SJCRH30 (cell line): ENCODE results near the gene PYGB. TPM values are rescaled to one million over a fixed set of nuclear protein-coding genes. Genes with fewer than 3 reads are reported as not detected.

Experiments
- DNase-seq, 2 experiments: peaks; one replicate each; pipeline ENCODE4 v3.0.0-alpha.2; 2015 to 2020
- H3K27ac ChIP-seq: fragments of 250-450 bp; sonication (Bioruptor Pico); 2 replicates; pipeline ENCODE4 v1.5.1; 2020; ENCODE audit warnings: mild to moderate bottlenecking, moderate library complexity
- H3K27me3 ChIP-seq: fragments of 250-450 bp; sonication (Bioruptor Pico); 2 replicates; pipeline ENCODE4 v1.5.1; 2020; ENCODE audit warnings: mild to moderate bottlenecking, moderate library complexity
- H3K36me3 ChIP-seq: fragments of 250-450 bp; sonication (Bioruptor Pico); 2 replicates; pipeline ENCODE4 v1.5.1; 2020; ENCODE audit warnings: mild to moderate bottlenecking, moderate library complexity
- H3K4me1 ChIP-seq: fragments of 250-450 bp; sonication (Bioruptor Pico); 2 replicates; pipeline ENCODE4 v1.5.1; 2020; ENCODE audit warnings: mild to moderate bottlenecking, moderate library complexity
- H3K4me3 ChIP-seq: fragments of 250-450 bp; sonication (Bioruptor Pico); 2 replicates; pipeline ENCODE4 v1.5.1; 2020; ENCODE audit warnings: mild to moderate bottlenecking, moderate library complexity
- H3K9me3 ChIP-seq: fragments of 250-450 bp; sonication (Bioruptor Pico); replicated peaks from 2 replicates; pipeline ENCODE4 v1.5.1; 2020; ENCODE audit warnings: mild to moderate bottlenecking, moderate library complexity
- total RNA-seq: library from RNA; depleted of rRNA; stranded (reverse); fragments of >200 nt; shearing (Covaris generic); gene quantifications from 2 replicates; pipeline ENCODE4 v1.2.3, GENCODE V29; 2014

Gene PYGB
- total RNA-seq, 1 experiment from 2014 or later: 42.3 TPM

DNA sequence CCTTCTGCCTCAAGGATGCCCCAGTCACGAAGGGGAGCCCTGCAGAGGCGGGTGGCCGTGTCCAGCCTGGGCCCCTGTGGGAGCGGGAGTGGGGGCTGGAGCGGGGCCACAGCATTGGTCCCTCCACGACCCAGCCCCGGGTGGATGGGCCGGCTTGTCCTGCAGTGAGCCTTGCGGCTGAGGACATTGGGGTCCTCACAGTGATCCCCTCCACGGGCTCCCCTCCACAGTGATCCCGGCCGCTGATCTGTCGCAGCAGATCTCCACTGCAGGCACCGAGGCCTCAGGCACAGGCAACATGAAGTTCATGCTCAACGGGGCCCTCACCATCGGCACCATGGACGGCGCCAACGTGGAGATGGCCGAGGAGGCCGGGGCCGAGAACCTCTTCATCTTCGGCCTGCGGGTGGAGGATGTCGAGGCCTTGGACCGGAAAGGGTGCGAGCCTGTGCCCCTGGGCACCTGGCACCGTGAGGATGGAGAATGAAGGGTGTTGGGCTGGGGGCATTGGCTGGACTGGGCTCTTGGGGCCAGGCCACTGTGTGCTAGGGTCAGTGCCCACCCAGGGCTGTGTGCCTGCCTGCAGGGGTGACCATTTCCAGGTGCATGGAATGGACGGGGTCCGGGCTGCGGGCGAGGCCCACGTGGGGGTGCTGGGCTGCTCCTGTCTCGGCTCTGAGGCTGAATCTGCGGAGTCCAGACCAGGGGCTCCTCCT, 44.4 kb downstream of the PYGB start:
- peaks cover 33% of the 10 kb centered on the region for H3K4me1 ChIP-seq
- H3K9me3 ChIP-seq: no peaks in the 10 kb centered on the region
- DNase-seq: no peak
- H3K27me3 ChIP-seq: no peaks in the 10 kb centered on the region
- H3K4me3 ChIP-seq: no peak overlapping the region
- H3K36me3 ChIP-seq: peaks cover 20% of the 10 kb centered on the region; the same call in 1 of the 2 replicates
- H3K27ac ChIP-seq: no peak overlapping the region

DNA sequence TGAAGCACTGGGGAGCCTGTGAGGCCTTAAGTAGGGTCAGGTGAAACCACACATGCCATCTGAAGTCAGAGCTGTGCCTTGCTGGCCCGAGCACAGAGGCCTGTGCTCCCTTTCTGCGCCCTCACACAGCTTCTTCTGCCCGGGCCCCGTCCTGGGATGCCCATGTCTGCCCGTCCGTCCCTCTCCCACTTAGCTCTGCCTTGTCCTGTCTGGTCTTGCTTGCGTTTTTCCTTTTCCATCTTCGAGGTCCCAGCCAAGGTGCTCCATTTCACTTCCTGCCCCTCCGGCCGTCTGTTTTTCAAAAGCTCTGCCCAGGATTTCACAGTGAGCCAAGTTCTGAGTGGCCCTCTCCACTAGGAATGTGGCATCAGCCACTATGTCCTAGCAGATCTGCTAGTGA, 45.6 kb downstream of the PYGB start:
- Histone ChIP-seq H3K4me1 (peaks cover 33% of the 10 kb centered on the region), H3K27ac (no peak overlapping the region)

DNA sequence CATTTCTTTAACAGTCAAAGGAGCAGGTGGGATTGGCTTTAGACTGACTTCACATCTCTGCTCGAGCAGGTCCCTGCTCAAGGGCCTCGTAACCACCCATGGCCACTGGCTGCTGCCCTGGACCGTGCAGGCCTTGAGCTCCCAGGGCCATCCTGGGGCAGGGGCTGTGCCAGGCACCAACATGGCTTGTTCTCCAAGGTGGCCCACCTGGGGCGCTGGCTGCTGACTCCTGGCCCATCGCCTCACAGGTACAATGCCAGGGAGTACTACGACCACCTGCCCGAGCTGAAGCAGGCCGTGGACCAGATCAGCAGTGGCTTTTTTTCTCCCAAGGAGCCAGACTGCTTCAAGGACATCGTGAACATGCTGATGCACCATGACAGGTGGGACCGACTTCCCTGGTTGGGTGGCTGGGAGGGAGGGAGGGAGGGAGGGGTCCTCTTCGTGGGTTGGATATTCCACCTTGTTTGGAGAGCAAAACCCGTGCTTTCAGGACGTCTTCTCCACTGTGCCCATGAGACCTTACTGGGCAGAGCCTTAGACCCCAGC, 46.1 kb downstream of the PYGB start:
- H3K36me3 ChIP-seq: peaks cover 17% of the 10 kb centered on the region; the same call in 1 of the 2 replicates
- DNase-seq: peak; percentile 53 to 72

More for the DNA sequence above, 45.6 kb downstream of the PYGB start:
- no peaks in the 10 kb centered on the region for H3K9me3 ChIP-seq
- H3K4me3 ChIP-seq: no peak overlapping the region
- H3K36me3 ChIP-seq: peaks cover 17% of the 10 kb centered on the region; the same call in 1 of the 2 replicates
- H3K27me3 ChIP-seq: no peaks in the 10 kb centered on the region
- DNase-seq: no peak

DNA sequence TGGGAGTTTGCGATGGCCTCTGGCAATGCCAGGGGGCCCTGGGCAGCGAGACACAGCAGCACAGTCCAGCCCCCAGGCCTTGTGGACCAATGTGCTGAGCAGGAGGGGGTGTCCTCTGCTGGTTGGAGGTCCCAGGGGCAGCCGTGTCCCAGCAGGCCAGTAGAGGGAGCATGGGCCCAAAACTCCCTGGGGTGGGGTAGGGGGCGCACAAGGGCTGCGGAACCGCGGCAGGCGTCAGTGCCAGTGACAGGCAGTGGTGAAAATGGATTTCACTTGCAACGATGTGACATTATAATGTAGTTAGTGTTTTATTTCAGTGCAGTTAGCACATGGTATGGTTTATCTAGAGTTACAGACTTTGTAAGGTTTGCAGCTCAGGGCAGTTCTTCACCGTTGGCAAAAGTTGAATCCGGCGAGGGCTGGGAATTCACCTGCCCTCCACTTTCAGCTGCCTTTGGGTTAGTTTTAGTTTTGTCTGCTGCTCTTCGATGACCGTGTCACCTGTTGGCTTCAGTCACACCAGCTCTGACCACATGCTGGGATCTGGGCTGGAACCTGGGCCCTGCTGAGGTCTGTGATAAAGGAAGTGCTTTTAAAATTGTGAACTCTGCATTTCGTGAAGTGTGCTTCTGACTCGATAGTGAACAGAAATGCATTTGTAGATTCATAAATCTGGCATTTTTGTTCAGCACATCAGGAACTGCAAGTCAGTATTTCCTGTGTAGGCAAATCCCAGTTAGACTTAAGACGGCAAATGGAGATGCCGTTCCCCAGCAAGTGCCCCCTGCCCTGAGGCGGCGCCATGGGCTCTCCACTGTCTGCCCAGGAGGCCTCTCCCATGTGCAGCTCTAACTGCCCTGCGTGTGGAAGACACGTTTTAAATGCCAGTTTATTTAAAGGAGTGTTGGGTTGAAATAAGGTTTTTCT, 46.8 kb downstream of the PYGB start:
- no peaks in the 10 kb centered on the region for H3K9me3 ChIP-seq
- H3K4me3 ChIP-seq: peak overlapping the region; percentile 0; the same call in 1 of the 2 replicates
- H3K36me3 ChIP-seq: peaks cover 15% of the 10 kb centered on the region; the same call in 1 of the 2 replicates
- peaks cover 41% of the 10 kb centered on the region for H3K4me1 ChIP-seq
- peak overlapping the region; percentile 77 for H3K27ac ChIP-seq
- no peaks in the 10 kb centered on the region for H3K27me3 ChIP-seq
- peak; percentile 87 to 93 for DNase-seq

More for the DNA sequence above, 46.1 kb downstream of the PYGB start:
- Histone ChIP-seq H3K27ac (peak overlapping the region; percentile 77), H3K4me3 (no peak overlapping the region), H3K27me3 (no peaks in the 10 kb centered on the region), H3K9me3 (no peaks in the 10 kb centered on the region), H3K4me1 (peaks cover 33% of the 10 kb centered on the region)

DNA sequence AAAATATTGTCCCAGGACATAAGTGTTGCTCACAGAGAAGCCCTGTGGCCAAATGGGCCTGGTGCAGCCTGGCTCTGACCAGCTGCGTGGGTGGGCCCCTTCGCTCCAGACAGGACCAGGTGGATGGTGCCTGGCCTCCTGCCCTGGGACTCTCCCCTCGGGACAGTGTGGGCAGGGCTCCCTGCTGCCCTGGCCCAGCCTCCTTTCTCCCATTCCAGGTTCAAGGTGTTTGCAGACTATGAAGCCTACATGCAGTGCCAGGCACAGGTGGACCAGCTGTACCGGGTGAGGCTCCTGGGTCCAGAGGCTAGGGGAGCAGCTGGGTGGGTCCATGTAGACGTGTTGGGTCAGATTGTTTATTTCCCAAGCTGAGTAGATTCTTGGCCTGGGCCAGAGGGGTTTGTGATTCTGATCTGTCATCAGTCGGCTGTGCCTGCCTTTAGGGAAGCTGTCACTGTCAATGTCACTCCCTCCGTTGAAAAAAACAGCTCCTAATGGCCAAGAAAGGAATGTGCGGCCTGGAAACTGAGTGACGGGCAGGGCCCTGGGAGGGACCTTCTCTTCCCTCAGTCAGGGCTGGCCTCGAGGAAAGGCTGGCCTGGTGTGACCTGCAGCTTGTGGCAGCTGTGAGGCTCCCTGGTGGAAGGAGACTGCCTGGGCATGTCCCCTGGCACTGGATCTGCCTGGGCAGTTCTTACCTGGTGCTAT, 47.7 kb downstream of the PYGB start:
- no peaks in the 10 kb centered on the region for H3K27me3 ChIP-seq
- peak; percentile 78 for DNase-seq
- H3K9me3 ChIP-seq: no peaks in the 10 kb centered on the region
- no peak overlapping the region for H3K4me3 ChIP-seq
- peak overlapping the region; percentile 77 for H3K27ac ChIP-seq
- peaks cover 49% of the 10 kb centered on the region for H3K4me1 ChIP-seq
- peaks cover 12% of the 10 kb centered on the region; the same call in 1 of the 2 replicates for H3K36me3 ChIP-seq

DNA sequence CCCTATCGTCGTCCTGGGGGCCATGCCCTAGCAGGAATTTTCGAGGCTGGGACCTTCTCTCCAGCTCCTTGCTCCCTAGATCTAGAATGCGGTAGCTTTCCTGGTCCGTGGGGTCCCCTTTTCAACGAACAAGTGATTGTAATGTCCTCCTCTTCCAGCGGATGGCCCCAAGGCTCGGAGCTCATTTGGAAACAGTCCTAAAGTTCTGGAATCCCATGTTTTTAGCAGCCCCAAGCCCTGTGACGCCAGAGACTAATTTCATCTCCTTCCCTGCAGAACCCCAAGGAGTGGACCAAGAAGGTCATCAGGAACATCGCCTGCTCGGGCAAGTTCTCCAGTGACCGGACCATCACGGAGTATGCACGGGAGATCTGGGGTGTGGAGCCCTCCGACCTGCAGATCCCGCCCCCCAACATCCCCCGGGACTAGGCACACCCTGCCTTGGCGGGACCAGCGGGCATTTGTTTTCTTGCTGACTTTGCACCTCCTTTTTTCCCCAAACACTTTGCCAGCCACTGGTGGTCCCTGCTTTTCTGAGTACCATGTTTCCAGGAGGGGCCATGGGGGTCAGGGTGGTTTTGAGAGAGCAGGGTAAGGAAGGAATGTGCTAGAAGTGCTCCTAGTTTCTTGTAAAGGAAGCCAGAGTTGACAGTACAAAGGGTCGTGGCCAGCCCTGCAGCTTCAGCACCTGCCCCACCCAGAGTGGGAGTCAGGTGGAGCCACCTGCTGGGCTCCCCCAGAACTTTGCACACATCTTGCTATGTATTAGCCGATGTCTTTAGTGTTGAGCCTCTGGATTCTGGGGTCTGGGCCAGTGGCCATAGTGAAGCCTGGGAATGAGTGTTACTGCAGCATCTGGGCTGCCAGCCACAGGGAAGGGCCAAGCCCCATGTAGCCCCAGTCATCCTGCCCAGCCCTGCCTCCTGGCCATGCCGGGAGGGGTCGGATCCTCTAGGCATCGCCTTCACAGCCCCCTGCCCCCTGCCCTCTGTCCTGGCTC, 48.5 kb downstream of the PYGB start:
- peak overlapping the region; percentile 77 for H3K27ac ChIP-seq
- peak in 1 of 2 experiments; percentile 50 for DNase-seq
- H3K4me1 ChIP-seq: peaks cover 55% of the 10 kb centered on the region
- H3K4me3 ChIP-seq: no peak overlapping the region
- H3K36me3 ChIP-seq: peaks cover 10% of the 10 kb centered on the region; the same call in 1 of the 2 replicates
- H3K27me3 ChIP-seq: no peaks in the 10 kb centered on the region
- H3K9me3 ChIP-seq: no peaks in the 10 kb centered on the region

DNA sequence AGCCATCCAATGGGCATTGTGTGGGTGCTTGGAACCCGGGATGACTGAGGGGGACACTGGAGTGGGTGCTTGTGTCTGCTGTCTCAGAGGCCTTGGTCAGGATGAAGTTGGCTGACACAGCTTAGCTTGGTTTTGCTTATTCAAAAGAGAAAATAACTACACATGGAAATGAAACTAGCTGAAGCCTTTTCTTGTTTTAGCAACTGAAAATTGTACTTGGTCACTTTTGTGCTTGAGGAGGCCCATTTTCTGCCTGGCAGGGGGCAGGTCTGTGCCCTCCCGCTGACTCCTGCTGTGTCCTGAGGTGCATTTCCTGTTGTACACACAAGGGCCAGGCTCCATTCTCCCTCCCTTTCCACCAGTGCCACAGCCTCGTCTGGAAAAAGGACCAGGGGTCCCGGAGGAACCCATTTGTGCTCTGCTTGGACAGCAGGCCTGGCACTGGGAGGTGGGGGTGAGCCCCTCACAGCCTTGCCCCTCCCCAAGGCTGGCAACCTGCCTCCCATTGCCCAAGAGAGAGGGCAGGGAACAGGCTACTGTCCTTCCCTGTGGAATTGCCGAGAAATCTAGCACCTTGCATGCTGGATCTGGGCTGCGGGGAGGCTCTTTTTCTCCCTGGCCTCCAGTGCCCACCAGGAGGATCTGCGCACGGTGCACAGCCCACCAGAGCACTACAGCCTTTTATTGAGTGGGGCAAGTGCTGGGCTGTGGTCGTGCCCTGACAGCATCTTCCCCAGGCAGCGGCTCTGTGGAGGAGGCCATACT, 49.4 kb downstream of the PYGB start:
- H3K36me3 ChIP-seq: peaks cover 14% of the 10 kb centered on the region; the same call in 1 of the 2 replicates
- peaks cover 55% of the 10 kb centered on the region for H3K4me1 ChIP-seq
- H3K4me3 ChIP-seq: no peak overlapping the region
- no peaks in the 10 kb centered on the region for H3K9me3 ChIP-seq
- no peak overlapping the region for H3K27ac ChIP-seq
- no peak for DNase-seq
- no peaks in the 10 kb centered on the region for H3K27me3 ChIP-seq

DNA sequence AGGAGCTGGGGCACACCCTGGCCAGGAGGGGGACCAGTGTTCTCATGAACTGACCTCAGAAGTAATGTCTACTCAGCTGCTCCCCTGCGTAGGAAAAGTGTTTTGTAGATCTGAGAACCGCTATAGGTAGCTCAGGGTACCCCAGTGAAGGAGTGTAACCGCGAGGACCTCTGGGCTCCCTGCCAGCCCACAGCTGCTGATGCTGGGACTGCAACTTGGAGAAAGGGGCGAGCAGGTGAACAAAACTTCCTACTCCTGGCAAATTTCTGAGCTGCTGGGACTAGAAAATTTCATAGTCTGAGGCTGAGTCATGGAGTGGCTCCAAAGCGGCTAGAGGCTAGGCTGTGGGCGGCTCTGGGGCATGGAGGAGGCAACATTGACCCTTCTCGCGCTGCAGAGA, 51.9 kb downstream of the PYGB start:
- no peaks in the 10 kb centered on the region for H3K9me3 ChIP-seq
- no peak overlapping the region for H3K4me3 ChIP-seq
- no peaks in the 10 kb centered on the region for H3K27me3 ChIP-seq
- peaks cover 41% of the 10 kb centered on the region for H3K4me1 ChIP-seq
- H3K27ac ChIP-seq: peak overlapping the region; percentile 33
- peak; percentile 83 to 85 for DNase-seq
- peaks cover 14% of the 10 kb centered on the region for H3K36me3 ChIP-seq

DNA sequence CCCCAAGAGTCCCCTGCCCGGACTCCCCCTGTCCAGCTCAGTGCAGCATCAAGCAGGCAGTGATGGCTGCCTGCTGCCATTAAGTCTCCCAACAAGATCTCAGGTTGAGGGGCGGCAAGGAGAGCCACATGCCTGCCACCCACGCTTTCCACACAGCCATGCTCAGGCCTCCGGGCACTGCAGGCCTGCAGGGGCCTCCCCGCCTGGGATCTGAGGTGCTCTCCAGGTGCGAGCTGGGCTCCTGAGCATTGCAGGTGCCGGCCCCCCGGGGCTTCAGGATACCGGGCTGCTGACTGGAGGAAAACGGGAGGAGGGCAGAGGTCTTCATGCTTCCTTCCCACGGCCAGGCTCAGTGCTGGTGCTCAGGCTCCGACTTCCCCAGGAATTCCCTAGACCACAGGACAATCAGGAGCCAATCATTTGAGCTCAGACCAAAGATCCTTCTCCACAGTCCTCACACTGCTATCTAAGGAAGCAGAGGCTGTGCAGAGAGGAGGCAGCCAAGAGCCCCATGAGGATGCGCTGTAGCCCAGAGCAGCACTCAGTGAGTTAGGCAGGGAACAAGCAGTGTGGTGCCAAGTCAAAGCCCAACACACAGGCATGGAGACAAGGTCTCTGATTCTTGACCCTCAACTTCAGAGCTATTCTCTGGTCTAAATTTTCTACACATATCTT, 52.7 kb downstream of the PYGB start:
- H3K4me3 ChIP-seq: no peak overlapping the region
- H3K9me3 ChIP-seq: no peaks in the 10 kb centered on the region
- H3K36me3 ChIP-seq: peaks cover 14% of the 10 kb centered on the region
- peaks cover 33% of the 10 kb centered on the region for H3K4me1 ChIP-seq
- DNase-seq: no peak
- no peaks in the 10 kb centered on the region for H3K27me3 ChIP-seq
- peak overlapping the region; percentile 33; the same call in 1 of the 2 replicates for H3K27ac ChIP-seq

DNA sequence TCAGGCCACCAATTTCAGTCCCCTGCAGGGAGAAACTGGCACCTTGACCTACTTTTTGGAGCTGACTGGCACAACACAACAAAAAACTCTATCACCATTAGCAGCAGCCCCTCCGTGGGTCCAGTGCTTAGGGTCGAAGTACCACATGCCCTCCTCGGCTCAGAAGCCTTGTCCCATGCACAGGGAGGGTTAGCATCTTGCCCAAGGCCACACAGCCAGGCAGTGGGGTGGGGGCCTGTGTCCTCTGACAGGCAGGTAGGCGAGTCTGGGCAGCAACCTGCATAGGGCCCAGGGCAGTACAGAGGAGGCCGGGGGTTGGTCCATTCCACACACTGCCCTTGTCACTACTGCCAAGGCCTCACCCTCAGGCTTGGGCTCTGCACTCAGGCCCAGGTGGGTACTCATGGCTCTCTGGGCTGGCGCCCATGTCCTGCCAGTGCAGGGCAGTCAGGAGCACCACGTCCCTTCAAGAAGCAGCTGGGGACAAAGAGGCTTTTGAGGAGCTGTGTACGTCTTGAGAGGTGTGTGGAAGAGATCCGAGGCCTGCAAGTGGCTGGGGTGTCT, 53.6 kb downstream of the PYGB start:
- Histone ChIP-seq H3K27ac (no peak overlapping the region), H3K9me3 (no peaks in the 10 kb centered on the region), H3K27me3 (no peaks in the 10 kb centered on the region), H3K36me3 (peaks cover 14% of the 10 kb centered on the region), H3K4me3 (no peak overlapping the region), H3K4me1 (peaks cover 25% of the 10 kb centered on the region)
- DNase-seq: no peak

DNA sequence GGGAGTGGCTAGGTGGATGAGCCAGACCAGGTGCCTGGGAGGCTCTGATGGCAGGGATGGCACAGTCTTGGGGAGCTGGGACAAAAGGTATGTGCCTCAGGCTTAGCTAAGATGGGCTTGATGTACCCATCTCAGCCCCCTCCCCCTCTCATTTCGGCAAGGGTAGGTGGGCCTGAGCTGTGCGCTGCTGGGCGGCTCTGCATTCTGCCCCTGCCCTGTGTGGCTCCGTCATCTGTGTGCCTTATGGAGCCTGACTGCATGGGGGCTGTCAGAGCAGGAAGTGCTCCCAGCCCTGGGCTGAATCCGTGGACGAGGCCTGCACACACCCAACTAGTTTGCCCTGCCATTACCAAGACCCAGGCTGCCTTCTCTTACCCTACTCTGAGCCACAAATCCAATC, 54.7 kb downstream of the PYGB start:
- Histone ChIP-seq H3K4me3 (no peak overlapping the region), H3K27ac (no peak overlapping the region), H3K9me3 (no peaks in the 10 kb centered on the region), H3K4me1 (peaks cover 23% of the 10 kb centered on the region), H3K27me3 (no peaks in the 10 kb centered on the region), H3K36me3 (peaks cover 5% of the 10 kb centered on the region)
- DNase-seq: no peak
